ENCODE data around the gene CACFD1. TPM values are rescaled to one million over a fixed set of nuclear protein-coding genes. Genes with fewer than 3 reads are reported as not detected.

The CACFD1 gene
- total and polyA plus RNA-seq, 2 of the 13 experiments (the other 11 are each of a cell fraction or from before 2014, with no cell fraction given) = 13.8 to 14.6 TPM

DNA sequence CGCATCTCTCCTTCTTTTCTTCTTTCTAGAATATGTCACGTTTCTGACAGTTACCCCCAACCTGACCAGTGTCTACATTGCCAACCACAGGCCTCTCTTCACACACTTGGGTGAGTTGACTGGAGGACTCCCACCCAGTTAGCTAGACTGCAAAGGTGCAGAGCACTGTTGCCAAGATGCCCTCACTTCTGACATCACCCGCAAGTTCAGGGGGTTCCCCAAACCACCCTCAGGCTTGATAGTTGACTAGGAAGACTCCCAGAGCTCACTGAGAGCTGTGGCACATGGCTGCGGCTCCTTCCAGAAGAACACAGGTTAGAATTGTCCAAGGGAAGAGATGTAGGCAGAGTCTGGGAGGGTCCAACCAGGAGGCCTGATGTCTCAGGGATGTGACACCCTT lies 20.4 kb upstream of the CACFD1 start:
- Histone ChIP-seq H3K27me3 (ENCODE audit: control insufficient read depth in 1 of 2, insufficient read depth in 2 of 2, low read length in 2 of 2) (peaks cover 2 to 77% of the 10 kb centered on the region in 2 experiments; a peak in 3 of 5 replicates), H2AFZ (ENCODE audit: low read length) (no peak overlapping the region), H3K9ac (ENCODE audit: insufficient read depth, low read depth, low read length) (no peak overlapping the region), H3K4me2 (ENCODE audit: low read depth, low read length) (no peak overlapping the region), H3K27ac (ENCODE audit: extremely low read length, insufficient read depth, low read length) (no peak overlapping the region), H3K4me1 (ENCODE audit: insufficient read depth, low read length) (peaks cover 7% of the 10 kb centered on the region), H3K36me3 (replicated peaks in 1 of 2; ENCODE audit: control insufficient read depth in 1 of 2, insufficient read depth in 2 of 2, low read length in 2 of 2) (no peaks in the 10 kb centered on the region), H3K79me2 (ENCODE audit: insufficient read depth, low read length) (no peaks in the 10 kb centered on the region), H3K9me3 (ENCODE audit: low read length) (no peaks in the 10 kb centered on the region), H4K20me1 (ENCODE audit: insufficient read depth, low read length) (no peaks in the 10 kb centered on the region), H3K4me3 (replicated peaks in 1 of 3; ENCODE audit: insufficient read depth in 1 of 3, low read depth in 2 of 3, low read length in 3 of 3) (no peak overlapping the region)
- FAIRE-seq (no peak), ATAC-seq (no peak), DNase-seq (ENCODE audit: low spot score) (no peak)
- ChIA-PET POLR2A (no interaction called here), CTCF (ENCODE audit: low intra/inter-chr PET ratio, low total read pairs) (no interaction called here)
- no peak for TF ChIP-seq REL (CRISPR knock-in tag; conservative IDR thresholded peaks at IDR 0.05)
- intact Hi-C loops (cut with micrococcal nuclease; ENCODE audit: unreplicated experiment) (no loop called here), in situ Hi-C loops (cut with HindIII; ENCODE audit: extremely low pct_ligation_motif_present, low pct_unique_long_range_greater_than_20kb) (no loop called here)
- no TSS peak for BruUV-seq (replicated peaks)
- whole genome bisulfite sequencing (ENCODE audit: low lambda C conversion rate) = 46% methylated on average over 4 of the region's 4 CpGs

GRCh38 chr9:133440874-133441273 lies 18.9 kb upstream of the CACFD1 start:
- H3K9ac ChIP-seq (ENCODE audit: insufficient read depth, low read depth, low read length) = no peak overlapping the region
- no peak for FAIRE-seq
- peaks cover 5 to 92% of the 10 kb centered on the region in 2 experiments; a peak in 3 of 5 replicates for H3K27me3 ChIP-seq (ENCODE audit: control insufficient read depth in 1 of 2, insufficient read depth in 2 of 2, low read length in 2 of 2)
- POLR2A ChIA-PET = no interaction called here
- WGBS (ENCODE audit: low lambda C conversion rate) = 32% methylated on average over 7 of the region's 12 CpGs
- no peaks in the 10 kb centered on the region for H3K79me2 ChIP-seq (ENCODE audit: insufficient read depth, low read length)
- BruUV-seq (replicated peaks) = no TSS peak
- ATAC-seq = no peak
- no peak overlapping the region for H3K4me3 ChIP-seq (replicated peaks in 1 of 3; ENCODE audit: insufficient read depth in 1 of 3, low read depth in 2 of 3, low read length in 3 of 3)
- H3K27ac ChIP-seq (ENCODE audit: extremely low read length, insufficient read depth, low read length) = no peak overlapping the region
- intact Hi-C loops (cut with micrococcal nuclease; ENCODE audit: unreplicated experiment) = no loop called here
- H4K20me1 ChIP-seq (ENCODE audit: insufficient read depth, low read length) = no peaks in the 10 kb centered on the region
- no peaks in the 10 kb centered on the region for H3K4me1 ChIP-seq (ENCODE audit: insufficient read depth, low read length)
- no peak overlapping the region for H3K4me2 ChIP-seq (ENCODE audit: low read depth, low read length)
- H3K9me3 ChIP-seq (ENCODE audit: low read length) = no peaks in the 10 kb centered on the region
- in situ Hi-C loops (cut with HindIII; ENCODE audit: extremely low pct_ligation_motif_present, low pct_unique_long_range_greater_than_20kb) = no loop called here
- TF ChIP-seq ZNF136 (CRISPR knock-in tag; IDR thresholded peaks at IDR 0.05; ENCODE audit: low read depth) (no peak), HDAC6 (IDR thresholded peaks at IDR 0.05; ENCODE audit: low read depth, low read length) (no peak), SRSF1 (optimal IDR thresholded peaks at IDR 0.05; ENCODE audit: low read depth, low read length) (no peak), TARDBP (CRISPR knock-in tag; IDR thresholded peaks at IDR 0.05) (no peak), KMT2A (CRISPR knock-in tag; IDR thresholded peaks at IDR 0.05) (no peak)
- TF ChIP-seq, protein P1, sequence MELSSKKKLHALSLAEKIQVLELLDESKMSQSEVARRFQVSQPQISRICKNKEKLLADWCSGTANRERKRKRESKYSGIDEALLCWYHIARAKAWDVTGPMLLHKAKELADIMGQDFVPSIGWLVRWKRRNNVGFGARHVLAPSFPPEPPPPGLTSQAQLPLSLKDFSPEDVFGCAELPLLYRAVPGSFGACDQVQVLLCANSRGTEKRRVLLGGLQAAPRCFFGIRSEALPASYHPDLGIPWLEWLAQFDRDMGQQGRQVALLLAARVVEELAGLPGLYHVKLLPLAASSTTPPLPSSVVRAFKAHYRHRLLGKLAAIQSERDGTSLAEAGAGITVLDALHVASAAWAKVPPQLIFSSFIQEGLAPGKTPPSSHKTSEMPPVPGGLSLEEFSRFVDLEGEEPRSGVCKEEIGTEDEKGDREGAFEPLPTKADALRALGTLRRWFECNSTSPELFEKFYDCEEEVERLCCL (CRISPR knock-in tag; IDR thresholded peaks at IDR 0.05; ENCODE audit: borderline replicate concordance) = no peak
- DNase-seq (ENCODE audit: low spot score) = no peak
- no peak overlapping the region for H2AFZ ChIP-seq (ENCODE audit: low read length)
- no peaks in the 10 kb centered on the region for H3K36me3 ChIP-seq (replicated peaks in 1 of 2; ENCODE audit: control insufficient read depth in 1 of 2, insufficient read depth in 2 of 2, low read length in 2 of 2)
- CTCF ChIA-PET (ENCODE audit: low intra/inter-chr PET ratio, low total read pairs) = no interaction called here

Data from HepG2 (cell line).